CD14-positive monocyte (primary cell): Measurements from ENCODE around the gene LEKR1. TPM values are rescaled to one million over a fixed set of nuclear protein-coding genes. Genes with fewer than 3 reads are reported as not detected.
"Not testable (repeated sequence)": the region's sequence is repeated elsewhere in the genome, so short reads cannot be mapped to it uniquely, and the experiment has no call there.

Source experiments
- DNase-seq, 3 donors: peaks; one replicate each; pipeline ENCODE4 v3.0.0-alpha.2; 2011 to 2022
- H2AFZ ChIP-seq: 2 replicates; pipeline ENCODE4 v1.6.0; 2012; ENCODE audit warnings: mild to moderate bottlenecking, low read depth, low read length, inconsistent platforms; ENCODE audit not compliant: insufficient read depth, poor library complexity, severe bottlenecking
- H3K27ac ChIP-seq, 2 donors: 1 replicate in 1 of 2; 2 replicates in 1 of 2; pipeline ENCODE4 v1.5.1; 2012 to 2013; ENCODE audit warnings: low read length in 2 of 2, control low read depth in 1 of 2, inconsistent platforms in 1 of 2, low read depth in 1 of 2, mild to moderate bottlenecking in 1 of 2
- H3K27me3 ChIP-seq, 2 donors: one replicate each; pipeline versions ENCODE4 v1.6.0 to v1.6.1; 2011 to 2013; ENCODE audit warnings: low read length in 2 of 2; ENCODE audit not compliant: control insufficient read depth in 2 of 2, insufficient read depth in 2 of 2
- H3K36me3 ChIP-seq, 2 donors: replicated peaks in 1 of 2; 1 replicate in 1 of 2; 2 replicates in 1 of 2; pipeline versions ENCODE4 v1.5.1 to v1.6.1; 2012 to 2013; ENCODE audit warnings: low read length in 2 of 2, control low read depth in 1 of 2, inconsistent platforms in 1 of 2, mild to moderate bottlenecking in 1 of 2; ENCODE audit not compliant: insufficient read depth in 2 of 2, control insufficient read depth in 1 of 2
- H3K4me1 ChIP-seq, 2 donors: 1 replicate in 1 of 2; 2 replicates in 1 of 2; pipeline versions ENCODE4 v1.5.1 to v1.6.1; 2012 to 2013; ENCODE audit warnings: low read length in 2 of 2, control low read depth in 1 of 2, inconsistent platforms in 1 of 2, mild to moderate bottlenecking in 1 of 2, moderate library complexity in 1 of 2; ENCODE audit not compliant: insufficient read depth in 2 of 2, control insufficient read depth in 1 of 2
- H3K4me2 ChIP-seq: replicated peaks from 2 replicates; pipeline ENCODE3; 2012; ENCODE audit warnings: low read length, moderate library complexity, mild to moderate bottlenecking; ENCODE audit not compliant: poor library complexity, severe bottlenecking; ENCODE audit errors: extremely low read depth
- H3K4me3 ChIP-seq, 3 experiments: fragments of 200-600 bp in 1 of 3; sonication (generic) in 1 of 3; replicated peaks in 1 of 3; 1 replicate in 2 of 3; 2 replicates in 1 of 3; pipeline ENCODE4 v1.5.1; 2011 to 2013; ENCODE audit warnings: low read length in 3 of 3, mild to moderate bottlenecking in 3 of 3, control low read depth in 2 of 3, low read depth in 2 of 3, inconsistent platforms in 1 of 3, moderate library complexity in 1 of 3
- H3K79me2 ChIP-seq: 2 replicates; pipeline ENCODE4 v1.6.0; 2012; ENCODE audit warnings: mild to moderate bottlenecking, control low read depth, inconsistent platforms, low read length, moderate library complexity; ENCODE audit not compliant: insufficient read depth
- H3K9ac ChIP-seq: 2 replicates; pipeline ENCODE4 v1.6.0; 2017; ENCODE audit warnings: low read length, mild to moderate bottlenecking; ENCODE audit not compliant: insufficient read depth, poor library complexity, severe bottlenecking
- H3K9me3 ChIP-seq, 2 donors: replicated peaks in 1 of 2; 1 replicate in 1 of 2; 2 replicates in 1 of 2; pipeline versions ENCODE4 v1.5.1 to v1.6.1; 2012 to 2013; ENCODE audit warnings: low read length in 2 of 2, control low read depth in 1 of 2; ENCODE audit not compliant: control insufficient read depth in 1 of 2, insufficient read depth in 1 of 2
- H4K20me1 ChIP-seq: 2 replicates; pipeline ENCODE4 v1.6.0; 2012; ENCODE audit warnings: mild to moderate bottlenecking, low read length, control low read depth, moderate library complexity; ENCODE audit not compliant: insufficient read depth
- H3K27ac Mint-ChIP-seq, 7 donors: one replicate each; pipeline ENCODE4 v1.8.0; 2020; ENCODE audit warnings: mild to moderate bottlenecking in 7 of 7, mixed read lengths in 7 of 7, moderate library complexity in 6 of 7, inconsistent platforms in 2 of 7
- H3K27me3 Mint-ChIP-seq, 3 donors: one replicate each; pipeline ENCODE4 v1.8.0; 2021 to 2022; ENCODE audit warnings: low read depth in 3 of 3, mild to moderate bottlenecking in 3 of 3, mixed read lengths in 3 of 3, moderate library complexity in 3 of 3, inconsistent platforms in 1 of 3
- H3K36me3 Mint-ChIP-seq, 2 donors: one replicate each; pipeline ENCODE4 v1.8.0; 2020; ENCODE audit warnings: mixed read lengths in 2 of 2, inconsistent platforms in 1 of 2, mild to moderate bottlenecking in 1 of 2
- H3K4me1 Mint-ChIP-seq: one replicate; pipeline ENCODE4 v1.8.0; 2020; ENCODE audit warnings: mild to moderate bottlenecking, mixed read lengths
- H3K4me3 Mint-ChIP-seq, 2 donors: one replicate each; pipeline ENCODE4 v1.8.0; 2020; ENCODE audit warnings: mild to moderate bottlenecking in 2 of 2, mixed read lengths in 2 of 2, moderate library complexity in 1 of 2
- H3K9me3 Mint-ChIP-seq, 7 donors: one replicate each; pipeline ENCODE4 v1.8.0; 2020 to 2022; ENCODE audit warnings: mixed read lengths in 7 of 7, mild to moderate bottlenecking in 6 of 7, moderate library complexity in 6 of 7, inconsistent platforms in 2 of 7
- CTCF ChIP-seq: fragments of 200-600 bp; IDR thresholded peaks from one replicate; pipeline ENCODE4 v1.8.0; 2022; ENCODE audit warnings: antibody characterized with exemption, mild to moderate bottlenecking
- WGBS: methylation state at CpG from one replicate; pipeline ENCODE4 v1.1.5; 2013; ENCODE audit warnings: missing lambda C conversion rate; ENCODE audit not compliant: insufficient coverage; 5-methylcytosine and 5-hydroxymethylcytosine counted together
- intact Hi-C, 2 donors: fragments of 100-400 bp; cut with micrococcal nuclease; formaldehyde crosslinking; loops; one replicate each; pipeline versions ENCODE4 v1.15.0 to v1.15.1; 2023
- polyA plus RNA-seq, 3 donors: library from polyadenylated mRNA; depleted of rRNA in 1 of 3; unstranded in 2 of 3; stranded (reverse) in 1 of 3; fragments of 300-500 nt in 2 of 3; fragments of >200 nt in 1 of 3; fragmentation: Illumina TruSeq in 2 of 3; gene quantifications; 1 replicate in 2 of 3; 2 replicates in 1 of 3; pipeline ENCODE4 v1.2.3, GENCODE V29; 2012 to 2021

Gene LEKR1
- polyA plus RNA-seq, 3 donors: 0.51 to 0.80 TPM; not detected in 1

DNA sequence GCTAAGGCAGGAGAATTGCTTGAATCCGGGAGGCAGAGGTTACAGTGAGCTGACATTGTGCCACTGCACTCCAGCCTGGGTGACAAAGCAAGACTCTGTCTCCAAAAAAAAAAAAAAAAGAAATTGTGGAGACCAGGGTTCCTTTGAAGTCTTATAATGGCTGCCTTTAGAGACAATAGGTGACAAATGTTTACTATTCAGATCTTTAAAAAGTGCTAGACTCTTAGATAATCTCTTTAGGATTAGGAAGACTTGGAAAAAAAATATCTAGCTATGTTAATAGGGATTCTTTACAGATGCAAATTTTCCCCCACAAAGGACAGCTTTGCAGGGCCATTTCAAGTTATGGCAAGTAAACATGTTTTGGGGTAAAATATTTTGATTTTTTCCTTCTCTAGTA, 71.7 kb downstream of the LEKR1 start:
- intact Hi-C loops, DNase-seq, H3K4me1 ChIP-seq, H3K4me1 Mint-ChIP-seq, H3K27me3 ChIP-seq, H3K27ac Mint-ChIP-seq, H3K36me3 ChIP-seq, H3K27me3 Mint-ChIP-seq, H3K9me3 ChIP-seq, H3K4me3 ChIP-seq, H3K27ac ChIP-seq, H3K9me3 Mint-ChIP-seq, H3K4me3 Mint-ChIP-seq, H3K4me2 ChIP-seq, H3K9ac ChIP-seq, H3K36me3 Mint-ChIP-seq, H2AFZ ChIP-seq, H3K79me2 ChIP-seq, H4K20me1 ChIP-seq: not testable (repeated sequence)
- no CpG with 5 or more reads among the region's 1 CpG for WGBS

DNA sequence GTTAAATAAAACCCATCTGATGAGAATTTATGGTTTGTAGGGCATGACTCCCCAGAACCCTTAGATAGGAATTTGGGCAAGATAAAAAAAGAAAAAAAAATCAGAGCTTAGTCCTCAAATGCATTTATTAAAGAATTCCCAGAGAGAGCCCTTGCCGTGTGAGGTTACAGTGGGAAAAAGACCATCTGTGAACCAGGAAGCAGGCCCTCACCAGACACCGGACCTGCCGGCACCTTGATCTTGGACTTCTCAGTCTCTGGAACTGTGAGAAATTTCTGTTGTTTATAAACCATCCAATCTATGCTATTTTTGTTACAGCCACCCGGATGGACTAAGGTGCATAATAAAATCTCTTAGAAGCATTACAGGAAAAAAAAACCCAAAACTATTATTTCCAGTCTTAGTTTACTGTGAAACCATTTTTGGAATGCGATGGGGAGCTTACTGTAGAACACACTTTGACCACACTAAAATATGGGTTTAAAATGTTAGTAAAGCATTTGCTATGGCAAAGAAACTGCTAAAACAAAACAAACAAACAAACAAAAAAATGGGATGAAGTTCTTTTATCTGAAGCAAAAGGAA, 72.2 kb downstream of the LEKR1 start:
- Mint-ChIP-seq H3K4me3 (no peak overlapping the region), H3K9me3 (peaks cover 0 to 5% (median 1%) of the 10 kb centered on the region in 7 donors), H3K36me3 (no peaks in the 10 kb centered on the region), H3K27me3 (no peaks in the 10 kb centered on the region), H3K4me1 (no peaks in the 10 kb centered on the region), H3K27ac (no peak overlapping the region)
- TF ChIP-seq CTCF: no peak
- DNase-seq: no peak
- Histone ChIP-seq H3K4me1 (no peaks in the 10 kb centered on the region), H2AFZ (no peak overlapping the region), H3K27ac (no peak overlapping the region), H3K4me2 (no peak overlapping the region), H3K4me3 (no peak overlapping the region), H3K79me2 (no peaks in the 10 kb centered on the region), H3K9ac (no peak overlapping the region), H4K20me1 (no peaks in the 10 kb centered on the region), H3K27me3 (no peaks in the 10 kb centered on the region), H3K36me3 (no peaks in the 10 kb centered on the region), H3K9me3 (no peaks in the 10 kb centered on the region)
- 100% methylated on average over 1 of the region's 5 CpGs for WGBS
- intact Hi-C loops: no loop called here
